Activated T-cell treated with anti-CD3 and anti-CD28 coated beads, Interleukin-2, amount 50 U/mL, for 24 hours (primary cell): ENCODE results near the gene RBM33.

ENCODE experiments used
- DNase-seq: peaks from one replicate; pipeline ENCODE4 v3.0.0-alpha.2; 2020
- H3K27ac Mint-ChIP-seq: 2 replicates; pipeline ENCODE4 v1.8.0; 2020; ENCODE audit warnings: mild to moderate bottlenecking, mixed read lengths
- H3K27me3 Mint-ChIP-seq: 2 replicates; pipeline ENCODE4 v1.8.0; 2020; ENCODE audit warnings: mixed read lengths
- H3K36me3 Mint-ChIP-seq: 2 replicates; pipeline ENCODE4 v1.8.0; 2020; ENCODE audit warnings: low read depth, mixed read lengths
- H3K4me1 Mint-ChIP-seq: 2 replicates; pipeline ENCODE4 v1.8.0; 2020; ENCODE audit warnings: low read depth, mixed read lengths
- H3K4me3 Mint-ChIP-seq: 2 replicates; pipeline ENCODE4 v1.8.0; 2020; ENCODE audit warnings: mild to moderate bottlenecking, moderate library complexity, mixed read lengths
- H3K9me3 Mint-ChIP-seq: 2 replicates; pipeline ENCODE4 v1.8.0; 2020; ENCODE audit warnings: mixed read lengths

Gene RBM33

GRCh38 chr7:155725006-155725355 lies 80.5 kb downstream of the RBM33 start:
- DNase-seq, result no peak
- no peak overlapping the region for H3K4me3 Mint-ChIP-seq

GRCh38 chr7:155727616-155728015 lies 83.2 kb downstream of the RBM33 start:
- H3K9me3 Mint-ChIP-seq, result no peaks in the 10 kb centered on the region
- H3K4me3 Mint-ChIP-seq, result no peak overlapping the region
- no peak for DNase-seq
- H3K36me3 Mint-ChIP-seq, result peaks cover 91% of the 10 kb centered on the region
- no peaks in the 10 kb centered on the region for H3K27me3 Mint-ChIP-seq
- H3K27ac Mint-ChIP-seq, result no peak overlapping the region
- peaks cover 67% of the 10 kb centered on the region for H3K4me1 Mint-ChIP-seq

More at GRCh38 chr7:155725006-155725355, 80.5 kb downstream of the RBM33 start:
- Mint-ChIP-seq H3K36me3 (peaks cover 85% of the 10 kb centered on the region), H3K27ac (peak overlapping the region; percentile 28), H3K27me3 (no peaks in the 10 kb centered on the region), H3K9me3 (no peaks in the 10 kb centered on the region), H3K4me1 (peaks cover 65% of the 10 kb centered on the region)

DNA sequence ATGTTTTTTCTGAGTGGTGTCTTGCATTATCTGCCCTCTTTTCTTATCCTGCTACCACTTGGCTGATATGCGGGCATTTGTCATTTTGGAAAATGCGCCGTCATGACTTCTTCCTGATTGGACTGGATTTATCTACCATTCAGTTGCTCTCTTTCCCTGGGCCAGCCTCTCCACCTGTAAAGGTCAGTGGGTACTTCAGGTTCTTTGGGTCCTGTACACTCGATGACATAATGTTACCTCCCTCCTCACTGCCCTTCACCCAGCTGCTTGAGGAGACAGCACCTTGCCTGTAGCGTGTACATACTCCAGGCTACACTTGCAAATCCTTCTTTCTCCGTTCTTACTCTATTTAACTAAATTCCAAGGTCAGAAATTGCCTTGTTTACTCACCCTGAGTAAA lies 83.7 kb downstream of the RBM33 start:
- no peaks in the 10 kb centered on the region for H3K9me3 Mint-ChIP-seq

DNA sequence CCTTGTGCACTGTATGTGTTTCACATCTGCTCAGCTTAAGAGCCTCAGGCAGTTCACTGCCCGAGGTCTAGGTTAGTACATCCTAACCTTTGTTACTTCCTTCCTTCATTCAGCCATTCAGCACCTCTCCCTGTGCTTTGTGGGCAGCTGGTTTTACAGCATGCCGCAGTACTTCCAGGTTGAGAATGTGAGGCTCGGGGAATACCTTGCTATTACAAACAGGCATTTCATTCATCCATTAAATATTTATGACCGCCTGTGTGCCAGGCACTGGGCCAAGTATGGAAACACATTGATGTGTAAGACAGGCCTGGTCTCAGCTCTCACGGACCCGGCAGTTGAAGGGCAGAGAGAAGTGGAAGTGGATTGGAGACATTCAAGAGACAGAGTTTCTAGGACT lies 85.4 kb downstream of the RBM33 start:
- Mint-ChIP-seq H3K4me1 (peaks cover 71% of the 10 kb centered on the region), H3K36me3 (peaks cover 89% of the 10 kb centered on the region), H3K27ac (peak overlapping the region; percentile 77), H3K4me3 (no peak overlapping the region), H3K27me3 (no peaks in the 10 kb centered on the region), H3K9me3 (no peaks in the 10 kb centered on the region)
- DNase-seq, result no peak

More for the DNA sequence above, 83.7 kb downstream of the RBM33 start:
- H3K27ac Mint-ChIP-seq, result no peak overlapping the region
- H3K36me3 Mint-ChIP-seq, result peaks cover 92% of the 10 kb centered on the region
- no peak overlapping the region for H3K4me3 Mint-ChIP-seq
- H3K27me3 Mint-ChIP-seq, result no peaks in the 10 kb centered on the region
- peaks cover 68% of the 10 kb centered on the region for H3K4me1 Mint-ChIP-seq
- no peak for DNase-seq

GRCh38 chr7:155731380-155731779 lies 86.9 kb downstream of the RBM33 start:
- H3K4me1 Mint-ChIP-seq, result peaks cover 75% of the 10 kb centered on the region
- H3K27ac Mint-ChIP-seq, result no peak overlapping the region
- peaks cover 86% of the 10 kb centered on the region for H3K36me3 Mint-ChIP-seq
- H3K9me3 Mint-ChIP-seq, result no peaks in the 10 kb centered on the region
- no peak overlapping the region for H3K4me3 Mint-ChIP-seq
- no peak for DNase-seq
- H3K27me3 Mint-ChIP-seq, result no peaks in the 10 kb centered on the region

GRCh38 chr7:155731871-155732270 lies 87.4 kb downstream of the RBM33 start:
- no peak for DNase-seq
- H3K27me3 Mint-ChIP-seq, result no peaks in the 10 kb centered on the region
- no peaks in the 10 kb centered on the region for H3K9me3 Mint-ChIP-seq
- H3K4me1 Mint-ChIP-seq, result peaks cover 74% of the 10 kb centered on the region
- no peak overlapping the region for H3K4me3 Mint-ChIP-seq
- peaks cover 86% of the 10 kb centered on the region for H3K36me3 Mint-ChIP-seq
- no peak overlapping the region for H3K27ac Mint-ChIP-seq

- Mint-ChIP-seq H3K9me3 (no peaks in the 10 kb centered on the region), H3K4me1 (peaks cover 77% of the 10 kb centered on the region), H3K36me3 (peaks cover 85% of the 10 kb centered on the region), H3K4me3 (no peak overlapping the region), H3K27me3 (no peaks in the 10 kb centered on the region), H3K27ac (peak overlapping the region; percentile 60)
- no peak for DNase-seq
Measured at GRCh38 chr7:155732286-155732685, 87.8 kb downstream of the RBM33 start.

DNA sequence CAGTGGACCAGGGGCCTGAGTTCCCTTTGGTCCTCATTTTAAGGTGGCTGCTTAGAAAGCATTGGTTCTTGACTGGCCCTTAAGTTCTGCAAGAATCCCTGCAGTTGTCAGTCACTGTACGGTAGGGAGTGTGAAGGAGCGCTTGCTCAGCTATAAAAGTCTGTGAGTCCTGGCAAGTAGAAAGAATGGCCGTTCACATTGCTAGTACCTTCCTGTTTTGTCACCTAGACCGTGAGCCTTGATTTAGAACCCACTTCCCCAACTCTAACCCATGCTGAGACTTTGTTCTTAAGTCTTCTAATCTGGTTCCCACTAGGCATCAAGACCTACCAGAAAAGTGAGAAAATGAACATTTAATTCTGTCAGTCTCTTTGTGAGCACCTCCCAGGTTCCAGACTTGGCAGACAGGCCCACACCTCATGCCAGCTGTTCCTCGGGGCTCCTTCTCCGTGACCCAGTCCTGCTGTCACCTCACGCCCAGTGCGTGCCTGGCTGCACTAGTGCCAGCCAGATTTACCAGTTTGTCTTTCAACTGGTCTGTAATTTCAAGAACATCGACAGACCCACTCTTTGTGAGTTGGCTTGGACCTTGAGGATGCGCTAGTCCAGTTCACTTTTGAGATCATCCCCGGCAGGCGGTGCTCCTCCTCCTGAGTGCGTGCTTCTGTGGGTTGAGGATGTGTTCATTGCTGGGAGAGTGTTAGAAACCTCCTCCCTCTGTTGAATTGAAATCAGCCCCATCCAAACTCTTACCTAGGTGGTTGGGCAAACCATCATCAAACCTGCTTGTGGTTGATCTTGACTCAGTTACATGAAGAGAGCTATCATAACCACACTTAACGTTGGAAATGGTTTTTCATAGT lies 89.4 kb downstream of the RBM33 start:
- Mint-ChIP-seq H3K36me3 (peaks cover 86% of the 10 kb centered on the region), H3K27ac (peak overlapping the region; percentile 93)

DNA sequence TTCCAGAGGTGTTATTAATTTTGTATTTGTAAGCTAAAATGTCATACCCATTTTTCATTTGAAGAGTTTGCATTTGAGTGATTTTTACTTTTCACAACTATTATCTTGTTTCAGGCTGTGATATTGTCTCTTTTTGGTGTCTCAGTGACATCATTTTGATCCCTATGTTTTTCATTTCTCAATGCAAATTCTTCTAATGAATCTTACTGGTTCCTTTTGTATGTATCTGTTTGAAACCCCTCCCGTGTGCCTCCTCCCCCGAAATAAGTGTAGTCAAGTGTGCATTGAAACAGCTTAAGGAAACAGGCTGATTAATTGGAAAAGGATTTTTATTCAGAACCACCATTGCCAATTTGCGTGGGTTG lies 90.0 kb downstream of the RBM33 start:
- Mint-ChIP-seq H3K27ac (peak overlapping the region; percentile 93), H3K9me3 (no peaks in the 10 kb centered on the region), H3K4me3 (no peak overlapping the region), H3K36me3 (peaks cover 86% of the 10 kb centered on the region), H3K4me1 (peaks cover 81% of the 10 kb centered on the region), H3K27me3 (no peaks in the 10 kb centered on the region)
- DNase-seq, result no peak

More for the DNA sequence above, 89.4 kb downstream of the RBM33 start:
- DNase-seq, result peak; percentile 46
- no peaks in the 10 kb centered on the region for H3K9me3 Mint-ChIP-seq
- H3K4me1 Mint-ChIP-seq, result peaks cover 79% of the 10 kb centered on the region
- H3K4me3 Mint-ChIP-seq, result no peak overlapping the region
- no peaks in the 10 kb centered on the region for H3K27me3 Mint-ChIP-seq

GRCh38 chr7:155735442-155736115 lies 91.1 kb downstream of the RBM33 start:
- peaks cover 81% of the 10 kb centered on the region for H3K4me1 Mint-ChIP-seq
- no peaks in the 10 kb centered on the region for H3K27me3 Mint-ChIP-seq
- peaks cover 85% of the 10 kb centered on the region for H3K36me3 Mint-ChIP-seq
- H3K4me3 Mint-ChIP-seq, result no peak overlapping the region
- DNase-seq, result no peak
- no peaks in the 10 kb centered on the region for H3K9me3 Mint-ChIP-seq
- H3K27ac Mint-ChIP-seq, result peak overlapping the region; percentile 93

- no peak for DNase-seq
- peaks cover 77% of the 10 kb centered on the region for H3K4me1 Mint-ChIP-seq
- H3K4me3 Mint-ChIP-seq, result no peak overlapping the region
- peak overlapping the region; percentile 57 for H3K27ac Mint-ChIP-seq
- H3K27me3 Mint-ChIP-seq, result no peaks in the 10 kb centered on the region
- peaks cover 85% of the 10 kb centered on the region for H3K36me3 Mint-ChIP-seq
- H3K9me3 Mint-ChIP-seq, result no peaks in the 10 kb centered on the region
Measured at GRCh38 chr7:155737590-155737989, 93.1 kb downstream of the RBM33 start.

- Mint-ChIP-seq H3K36me3 (peaks cover 86% of the 10 kb centered on the region), H3K27ac (no peak overlapping the region), H3K9me3 (no peaks in the 10 kb centered on the region), H3K27me3 (no peaks in the 10 kb centered on the region), H3K4me3 (no peak overlapping the region), H3K4me1 (peaks cover 72% of the 10 kb centered on the region)
- no peak for DNase-seq
Measured at GRCh38 chr7:155738104-155738503, 93.6 kb downstream of the RBM33 start.

DNA sequence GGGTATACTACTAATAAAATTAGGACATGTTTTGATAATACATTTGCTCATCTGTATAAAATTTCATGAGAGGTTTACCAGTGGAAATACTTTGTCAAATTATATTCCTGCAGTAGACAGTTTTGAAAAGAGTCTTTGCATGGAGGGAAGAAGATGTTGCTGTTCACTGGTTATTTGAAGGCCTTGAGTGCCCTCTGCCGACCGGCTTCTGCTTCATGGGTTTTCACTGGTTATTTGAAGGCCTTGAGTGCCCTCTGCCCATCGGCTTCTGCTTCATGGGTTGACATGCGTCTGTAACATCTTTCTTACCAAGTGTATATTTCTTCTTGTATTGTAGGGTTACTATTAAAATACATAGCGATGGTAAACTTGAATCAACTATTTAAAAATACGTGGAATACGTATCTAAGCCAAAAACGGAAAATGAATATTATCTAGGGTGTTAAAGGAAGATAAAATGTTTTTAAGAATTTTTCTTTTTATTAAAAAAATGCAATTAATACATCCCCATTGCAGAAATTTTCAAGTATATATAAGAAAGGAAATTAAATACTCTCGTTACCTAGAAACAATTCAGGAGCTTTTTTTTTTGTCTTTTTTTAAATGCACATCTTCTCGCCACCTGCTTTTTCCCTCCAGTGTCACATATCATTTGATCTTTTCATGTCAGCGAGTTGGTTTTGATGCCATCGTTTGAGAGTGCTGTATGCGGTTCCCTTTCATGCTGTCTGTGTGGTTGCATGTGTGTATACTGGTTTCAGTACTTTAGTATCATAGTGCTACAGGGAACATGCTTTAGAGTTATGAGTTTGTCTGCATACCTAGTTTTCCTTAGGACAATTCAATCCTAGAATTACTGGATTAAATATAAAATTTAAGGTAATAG lies 94.4 kb downstream of the RBM33 start:
- H3K36me3 Mint-ChIP-seq, result peaks cover 87% of the 10 kb centered on the region
- peaks cover 66% of the 10 kb centered on the region for H3K4me1 Mint-ChIP-seq

GRCh38 chr7:155739538-155740143 lies 95.2 kb downstream of the RBM33 start:
- Mint-ChIP-seq H3K4me3 (peak overlapping the region; percentile 18), H3K4me1 (peaks cover 62% of the 10 kb centered on the region), H3K27ac (peak overlapping the region; percentile 79), H3K36me3 (peaks cover 89% of the 10 kb centered on the region), H3K9me3 (no peaks in the 10 kb centered on the region), H3K27me3 (no peaks in the 10 kb centered on the region)
- DNase-seq, result no peak

More for the DNA sequence above, 94.4 kb downstream of the RBM33 start:
- H3K27ac Mint-ChIP-seq, result peak overlapping the region; percentile 85
- peak overlapping the region; percentile 18 for H3K4me3 Mint-ChIP-seq
- peak; percentile 74 for DNase-seq
- no peaks in the 10 kb centered on the region for H3K27me3 Mint-ChIP-seq
- H3K9me3 Mint-ChIP-seq, result no peaks in the 10 kb centered on the region
